H1 (cell line): ENCODE data around the gene RHBDD1. TPM values are rescaled to one million over a fixed set of nuclear protein-coding genes. Genes with fewer than 3 reads are reported as not detected.

Source experiments
- CTCF ChIA-PET: fragments of 300-600 bp; sonication (Branson Sonifier 250); formaldehyde crosslinking; loops from one replicate; lab custom pipeline; 2021; ENCODE audit not compliant: partially characterized antibody; lab: Charles Lee
- POLR2A ChIA-PET: fragments of 300-600 bp; sonication (Branson Sonifier 250); formaldehyde crosslinking; loops from one replicate; lab custom pipeline; 2021; ENCODE audit warnings: inconsistent platforms; ENCODE audit not compliant: partially characterized antibody; lab: Charles Lee
- DNase-seq, 2 experiments: peaks; one replicate each; pipeline versions ENCODE4 v3.0.0 to v3.0.0-alpha.2; 2010 to 2022; ENCODE audit warnings: low spot score in 2 of 2, low read depth in 1 of 2, mixed read lengths in 1 of 2
- FAIRE-seq: peaks from 2 replicates; lab custom pipeline; 2011; peaks lifted over from hg19 to GRCh38; lab: Jason Lieb, UNC
- H2AFZ ChIP-seq: 2 replicates; pipeline ENCODE4 v1.8.1; 2012; ENCODE audit warnings: low read length, inconsistent platforms
- H2AK5ac ChIP-seq: 2 replicates; pipeline ENCODE4 v1.6.1; 2013; ENCODE audit warnings: low read depth, low read length
- H2BK120ac ChIP-seq: replicated peaks from 2 replicates; pipeline ENCODE3; 2013; ENCODE audit warnings: low read depth, low read length, inconsistent platforms
- H2BK12ac ChIP-seq: 2 replicates; pipeline ENCODE4 v1.6.1; 2013; ENCODE audit warnings: low read depth, low read length
- H2BK15ac ChIP-seq: 2 replicates; pipeline ENCODE4 v1.6.1; 2013; ENCODE audit warnings: low read length
- H2BK20ac ChIP-seq: 2 replicates; pipeline ENCODE4 v1.6.1; 2013; ENCODE audit warnings: low read length
- H2BK5ac ChIP-seq: 2 replicates; pipeline ENCODE4 v1.6.1; 2013; ENCODE audit warnings: low read depth, low read length
- H3K14ac ChIP-seq: 2 replicates; pipeline ENCODE4 v1.6.1; 2013; ENCODE audit warnings: inconsistent platforms; ENCODE audit not compliant: insufficient read length
- H3K18ac ChIP-seq: 2 replicates; pipeline ENCODE4 v1.6.1; 2013; ENCODE audit warnings: low read length; ENCODE audit errors: extremely low read depth
- H3K23ac ChIP-seq: 2 replicates; pipeline ENCODE4 v1.6.1; 2013; ENCODE audit warnings: inconsistent platforms; ENCODE audit not compliant: insufficient read length
- H3K23me2 ChIP-seq: 2 replicates; pipeline ENCODE4 v1.6.1; 2013; ENCODE audit warnings: low read depth, low read length
- H3K27ac ChIP-seq: 2 replicates; pipeline ENCODE4 v1.6.1; 2011; ENCODE audit warnings: low read depth, low read length, inconsistent platforms
- H3K27me3 ChIP-seq, 4 experiments: replicated peaks in 1 of 4; 1 replicate in 1 of 4; 2 replicates in 3 of 4; pipeline versions ENCODE4 v1.6.1 to v1.8.1; 2011 to 2013; ENCODE audit warnings: low read length in 3 of 4, mild to moderate bottlenecking in 3 of 4, inconsistent platforms in 2 of 4, mixed read lengths in 2 of 4, moderate library complexity in 1 of 4; ENCODE audit not compliant: control insufficient read depth in 3 of 4, insufficient read depth in 3 of 4; ENCODE audit errors: extremely low read depth in 1 of 4
- H3K36me3 ChIP-seq, 4 experiments: 2 replicates each; pipeline versions ENCODE4 v1.6.1 to v1.8.1; 2011 to 2013; ENCODE audit warnings: mild to moderate bottlenecking in 4 of 4, low read length in 3 of 4, moderate library complexity in 2 of 4, control low read depth in 1 of 4, inconsistent platforms in 1 of 4; ENCODE audit not compliant: insufficient read depth in 4 of 4, control insufficient read depth in 2 of 4
- H3K4ac ChIP-seq: replicated peaks from 2 replicates; pipeline ENCODE3; 2013; ENCODE audit warnings: low read length, low read depth, mixed read lengths, inconsistent platforms; ENCODE audit not compliant: insufficient read length
- H3K4me1 ChIP-seq, 4 experiments: replicated peaks in 1 of 4; 1 replicate in 1 of 4; 2 replicates in 3 of 4; pipeline versions ENCODE4 v1.6.1 to v1.8.1; 2011 to 2013; ENCODE audit warnings: low read length in 3 of 4, inconsistent platforms in 2 of 4, mixed read lengths in 1 of 4; ENCODE audit not compliant: insufficient read depth in 4 of 4, control insufficient read depth in 3 of 4
- H3K4me2 ChIP-seq, 2 experiments: 2 replicates each; pipeline versions ENCODE4 v1.6.1 to v1.8.1; 2011 to 2013; ENCODE audit warnings: low read depth in 2 of 2, low read length in 2 of 2, control low read depth in 1 of 2, inconsistent platforms in 1 of 2, mild to moderate bottlenecking in 1 of 2; ENCODE audit not compliant: insufficient read depth in 1 of 2
- H3K4me3 ChIP-seq, 4 experiments: fragments of 200-600, 300-600 bp in 1 of 4; sonication (generic), shearing (Covaris generic), sonication (Bioruptor Twin) in 1 of 4; 2 replicates each; pipeline versions ENCODE4 v1.5.1 to v1.8.1; 2011 to 2016; ENCODE audit warnings: low read length in 4 of 4, low read depth in 3 of 4, control low read depth in 2 of 4, inconsistent platforms in 2 of 4, mild to moderate bottlenecking in 2 of 4, mixed read lengths in 1 of 4, moderate library complexity in 1 of 4; ENCODE audit not compliant: insufficient read depth in 2 of 4; ENCODE audit errors: extremely low read depth in 1 of 4
- H3K56ac ChIP-seq: replicated peaks from 2 replicates; pipeline ENCODE3; 2013; ENCODE audit warnings: low read depth, mild to moderate bottlenecking, mixed read lengths, low read length, inconsistent platforms; ENCODE audit not compliant: insufficient read length
- H3K79me1 ChIP-seq: 2 replicates; pipeline ENCODE4 v1.6.1; 2013; ENCODE audit warnings: low read depth, low read length, control low read depth
- H3K79me2 ChIP-seq, 2 experiments: 2 replicates each; pipeline versions ENCODE4 v1.6.1 to v1.8.1; 2012 to 2013; ENCODE audit warnings: low read length in 2 of 2, mild to moderate bottlenecking in 2 of 2, inconsistent platforms in 1 of 2; ENCODE audit not compliant: insufficient read depth in 2 of 2, control insufficient read depth in 1 of 2
- H3K9ac ChIP-seq, 4 experiments: replicated peaks in 1 of 4; 1 replicate in 1 of 4; 2 replicates in 3 of 4; pipeline versions ENCODE4 v1.6.1 to v1.8.1; 2011 to 2013; ENCODE audit warnings: low read depth in 3 of 4, low read length in 3 of 4, control low read depth in 2 of 4, mild to moderate bottlenecking in 2 of 4, moderate library complexity in 2 of 4, inconsistent platforms in 1 of 4; ENCODE audit errors: extremely low read depth in 1 of 4
- H3K9me3 ChIP-seq, 2 experiments: 2 replicates each; pipeline versions ENCODE4 v1.6.1 to v1.8.1; 2012 to 2013; ENCODE audit warnings: mild to moderate bottlenecking in 2 of 2, moderate library complexity in 2 of 2, control low read depth in 1 of 2, inconsistent platforms in 1 of 2, low read depth in 1 of 2, low read length in 1 of 2, mixed read lengths in 1 of 2; ENCODE audit not compliant: insufficient read depth in 2 of 2
- H4K20me1 ChIP-seq, 2 experiments: replicated peaks in 1 of 2; 2 replicates each; pipeline versions ENCODE3 to v1.8.1; 2011 to 2013; ENCODE audit warnings: inconsistent platforms in 2 of 2, low read length in 2 of 2, mild to moderate bottlenecking in 1 of 2; ENCODE audit not compliant: insufficient read depth in 2 of 2, control insufficient read depth in 1 of 2
- H4K5ac ChIP-seq: 2 replicates; pipeline ENCODE4 v1.6.1; 2013; ENCODE audit warnings: low read length, low read depth, mixed read lengths, inconsistent platforms; ENCODE audit not compliant: insufficient read length
- H4K8ac ChIP-seq: 2 replicates; pipeline ENCODE4 v1.8.0; 2013; ENCODE audit warnings: mild to moderate bottlenecking, moderate library complexity, low read length, inconsistent platforms; ENCODE audit not compliant: insufficient read depth; ENCODE audit errors: extremely low read depth
- H4K91ac ChIP-seq: replicated peaks from 2 replicates; pipeline ENCODE3; 2013; ENCODE audit warnings: low read length, mixed read lengths, inconsistent platforms; ENCODE audit not compliant: insufficient read length
- SP2 ChIP-seq: IDR thresholded peaks from 2 replicates; pipeline ENCODE4 v1.6.1; 2012; ENCODE audit warnings: mild to moderate bottlenecking, low read length, inconsistent platforms
- WGBS, 2 experiments: shearing (Covaris generic) in 1 of 2; methylation state at CpG; one replicate each; pipeline versions ENCODE4 v1.1.6 to v1.1.7; 2013 to 2015; ENCODE audit warnings: low lambda C conversion rate in 2 of 2, mixed read lengths in 2 of 2, inconsistent platforms in 1 of 2, low coverage in 1 of 2, missing lambda C conversion rate in 1 of 2; ENCODE audit not compliant: insufficient replicate concordance in 2 of 2, insufficient coverage in 1 of 2, insufficient read length in 1 of 2; ENCODE audit errors: extremely low coverage in 1 of 2, missing lambda C conversion rate in 1 of 2; 5-methylcytosine and 5-hydroxymethylcytosine counted together
- polyA plus RNA-seq, 7 experiments: library from polyadenylated mRNA; depleted of rRNA in 3 of 7; stranded (reverse) in 5 of 7; unstranded in 2 of 7; fragments of >200 nt in 5 of 7; fragments of 200-250 nt in 2 of 7; gene quantifications; 1 replicate in 5 of 7; 2 replicates in 1 of 7; 4 replicates in 1 of 7; pipeline versions ENCODE4 v1.2.1 to v1.2.3, GENCODE V29; 2011 to 2013; ENCODE audit warnings: missing spikeins in 2 of 7, mixed read lengths in 2 of 7
- total RNA-seq: library from RNA; stranded (reverse); fragmentation: NEBNext Ultra II Directional; extraction: Animal tissue kit (Norgen Biotek cat#: 25700); gene quantifications from 2 replicates; pipeline ENCODE4 v1.2.1, GENCODE V29; 2021

RHBDD1 gene
- total and polyA plus RNA-seq, 2 of the 8 experiments (the other 6 are each of a cell fraction or from before 2014, with no cell fraction given), result 10.5 to 23.1 TPM

GRCh38 chr2:226965376-226965775 is 129.5 kb downstream of the RHBDD1 start:
- no peak overlapping the region for H3K4ac ChIP-seq
- H2BK15ac ChIP-seq, result no peak overlapping the region
- H2BK120ac ChIP-seq, result no peak overlapping the region
- CTCF ChIA-PET, result no interaction called here
- H3K79me2 ChIP-seq, result no peaks in the 10 kb centered on the region
- no peaks in the 10 kb centered on the region for H3K27me3 ChIP-seq
- no peak overlapping the region for H2BK20ac ChIP-seq
- H2AFZ ChIP-seq, result no peak overlapping the region
- no peak overlapping the region for H4K5ac ChIP-seq
- H3K14ac ChIP-seq, result no peak overlapping the region
- H3K27ac ChIP-seq, result no peak overlapping the region
- no peak overlapping the region for H4K91ac ChIP-seq
- H3K4me3 ChIP-seq, result no peak overlapping the region
- no peaks in the 10 kb centered on the region for H3K23me2 ChIP-seq
- no peak overlapping the region for H4K8ac ChIP-seq
- no peak overlapping the region for H2BK12ac ChIP-seq
- no peak overlapping the region for H3K9ac ChIP-seq
- H3K4me1 ChIP-seq, result peaks cover 0 to 6% (median 0%) of the 10 kb centered on the region in 4 experiments; a peak in 2 of 7 replicates
- no peak for FAIRE-seq
- TF ChIP-seq SP2, result no peak
- TF ChIP-seq, all 59 proteins: peak for 0
- Histone ChIP-seq H3K4me2 (no peak overlapping the region), H4K20me1 (no peaks in the 10 kb centered on the region), H3K23ac (no peak overlapping the region), H2AK5ac (no peak overlapping the region), H3K56ac (no peak overlapping the region), H3K79me1 (no peaks in the 10 kb centered on the region), H3K18ac (no peak overlapping the region), H2BK5ac (no peak overlapping the region), H3K9me3 (no peaks in the 10 kb centered on the region), H3K36me3 (no peaks in the 10 kb centered on the region)
- WGBS, 2 experiments, result 55% methylated on average over 1 of the region's 1 CpG; no CpG with 5 or more reads in 1 of the 2 experiments
- POLR2A ChIA-PET, result no interaction called here
- no peak for DNase-seq
